ENCODE data around the gene RTBDN. TPM values are rescaled to one million over a fixed set of nuclear protein-coding genes. Genes with fewer than 3 reads are reported as not detected.

The RTBDN gene
- total RNA-seq, 2 experiments from 2014 or later: not detected

GRCh38 chr19:12867120-12868099 lies 33.0 kb upstream of the RTBDN start:
- peaks cover 12% of the 10 kb centered on the region for H3K27me3 Mint-ChIP-seq
- peaks cover 7% of the 10 kb centered on the region for H3K36me3 Mint-ChIP-seq
- no peak overlapping the region for H3K27ac Mint-ChIP-seq
- peak; percentile 76 for DNase-seq
- peaks cover 9% of the 10 kb centered on the region for H3K4me1 Mint-ChIP-seq (ENCODE audit: low read depth)
- ChIA-PET POLR2A (interaction anchor here (0.6 kb wide), 1 partner anchor 90 kb away, joined by 3 read pairs; no protein-coding TSS in a partner anchor), CTCF (interaction anchor here (0.7 kb wide), 1 partner anchor 20 kb away, joined by 3 read pairs; no protein-coding TSS in a partner anchor)
- peak overlapping the region; percentile 29 for H3K4me3 Mint-ChIP-seq
- intact Hi-C loops (cut with micrococcal nuclease): no loop called here
- no peaks in the 10 kb centered on the region for H3K9me3 Mint-ChIP-seq

- intact Hi-C loops (cut with micrococcal nuclease): no loop called here
- CTCF ChIA-PET: interaction anchor here (0.6 to 0.8 kb wide), 2 partner anchors 109 to 879 kb away, joined by 3 to 4 read pairs; no protein-coding TSS in a partner anchor
- no peak overlapping the region for H3K27ac Mint-ChIP-seq
Measured at GRCh38 chr19:12866416-12867119, 32.2 kb upstream of the RTBDN start.

GRCh38 chr19:12865746-12866415 lies 31.5 kb upstream of the RTBDN start:
- POLR2A ChIA-PET: interaction anchor here (1.2 kb wide), 1 partner anchor 91 kb away, joined by 3 read pairs; no protein-coding TSS in a partner anchor
- Mint-ChIP-seq H3K27me3 (peaks cover 12% of the 10 kb centered on the region), H3K9me3 (no peaks in the 10 kb centered on the region), H3K36me3 (no peaks in the 10 kb centered on the region), H3K4me3 (no peak overlapping the region), H3K27ac (no peak overlapping the region), H3K4me1 (ENCODE audit: low read depth) (peaks cover 7% of the 10 kb centered on the region)
- DNase-seq: no peak
- CTCF ChIA-PET: interaction anchor here (0.6 to 2.3 kb wide), 3 partner anchors 19 to 878 kb away, joined by 3 to 13 read pairs (median 4); no protein-coding TSS in a partner anchor
- intact Hi-C loops (cut with micrococcal nuclease): no loop called here

More at GRCh38 chr19:12866416-12867119, 32.2 kb upstream of the RTBDN start:
- POLR2A ChIA-PET: interaction anchor here (0.6 kb wide), 1 partner anchor 91 kb away, joined by 3 read pairs; no protein-coding TSS in a partner anchor
- Mint-ChIP-seq H3K27me3 (peaks cover 12% of the 10 kb centered on the region), H3K9me3 (no peaks in the 10 kb centered on the region), H3K36me3 (no peaks in the 10 kb centered on the region), H3K4me1 (ENCODE audit: low read depth) (peaks cover 7% of the 10 kb centered on the region), H3K4me3 (no peak overlapping the region)
- DNase-seq: no peak

GRCh38 chr19:12864721-12865715 lies 30.6 kb upstream of the RTBDN start:
- Mint-ChIP-seq H3K4me3 (no peak overlapping the region), H3K27me3 (peaks cover 15% of the 10 kb centered on the region), H3K9me3 (no peaks in the 10 kb centered on the region), H3K4me1 (ENCODE audit: low read depth) (peaks cover 7% of the 10 kb centered on the region), H3K27ac (no peak overlapping the region), H3K36me3 (no peaks in the 10 kb centered on the region)
- ChIA-PET POLR2A (interaction anchor here (1.2 kb wide), 1 partner anchor 92 kb away, joined by 3 read pairs; no protein-coding TSS in a partner anchor), CTCF (interaction anchor here (0.8 to 2.3 kb wide), 3 partner anchors 8 to 107 kb away, joined by 3 to 13 read pairs (median 4); no protein-coding TSS in a partner anchor)
- DNase-seq: no peak
- intact Hi-C loops (cut with micrococcal nuclease): no loop called here

DNA sequence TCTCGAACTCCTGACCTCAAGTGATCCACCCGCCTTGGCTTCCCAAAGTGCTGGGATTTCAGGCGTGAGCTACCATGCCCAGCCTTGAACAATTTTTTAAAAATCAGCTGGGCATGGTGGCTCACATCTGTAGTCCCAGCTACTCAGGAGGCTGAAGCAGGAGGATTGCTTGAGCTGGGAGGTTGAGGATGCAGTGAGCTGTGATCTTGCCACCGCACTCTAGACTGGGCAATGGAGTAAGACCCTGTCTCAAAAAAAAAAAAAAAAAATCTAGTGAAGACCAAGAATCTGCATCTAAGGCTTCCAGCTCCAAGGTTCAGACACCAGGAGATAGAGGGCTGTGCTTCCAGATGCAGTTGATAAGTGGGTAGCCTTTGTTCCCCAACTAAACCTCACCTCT lies 29.8 kb upstream of the RTBDN start:
- Mint-ChIP-seq H3K4me3 (no peak overlapping the region), H3K27me3 (peaks cover 15% of the 10 kb centered on the region), H3K9me3 (no peaks in the 10 kb centered on the region), H3K4me1 (ENCODE audit: low read depth) (peaks cover 7% of the 10 kb centered on the region), H3K36me3 (no peaks in the 10 kb centered on the region), H3K27ac (no peak overlapping the region)
- ChIA-PET POLR2A (no interaction called here), CTCF (interaction anchor here (0.8 to 2.3 kb wide), 3 partner anchors 9 to 106 kb away, joined by 3 to 13 read pairs (median 4); no protein-coding TSS in a partner anchor)
- DNase-seq: no peak
- intact Hi-C loops (cut with micrococcal nuclease): no loop called here

- Mint-ChIP-seq H3K27ac (no peak overlapping the region), H3K9me3 (peaks cover 2% of the 10 kb centered on the region), H3K4me1 (ENCODE audit: low read depth) (no peaks in the 10 kb centered on the region), H3K27me3 (peaks cover 2% of the 10 kb centered on the region), H3K36me3 (no peaks in the 10 kb centered on the region), H3K4me3 (no peak overlapping the region)
- ChIA-PET POLR2A (no interaction called here), CTCF (interaction anchor here (1.0 to 3.8 kb wide), 2 partner anchors 12 to 93 kb away, joined by 3 to 13 read pairs; no protein-coding TSS in a partner anchor)
- no peak for DNase-seq
- intact Hi-C loops (cut with micrococcal nuclease): no loop called here
Measured at GRCh38 chr19:12859546-12859945, 25.2 kb upstream of the RTBDN start.

DNA sequence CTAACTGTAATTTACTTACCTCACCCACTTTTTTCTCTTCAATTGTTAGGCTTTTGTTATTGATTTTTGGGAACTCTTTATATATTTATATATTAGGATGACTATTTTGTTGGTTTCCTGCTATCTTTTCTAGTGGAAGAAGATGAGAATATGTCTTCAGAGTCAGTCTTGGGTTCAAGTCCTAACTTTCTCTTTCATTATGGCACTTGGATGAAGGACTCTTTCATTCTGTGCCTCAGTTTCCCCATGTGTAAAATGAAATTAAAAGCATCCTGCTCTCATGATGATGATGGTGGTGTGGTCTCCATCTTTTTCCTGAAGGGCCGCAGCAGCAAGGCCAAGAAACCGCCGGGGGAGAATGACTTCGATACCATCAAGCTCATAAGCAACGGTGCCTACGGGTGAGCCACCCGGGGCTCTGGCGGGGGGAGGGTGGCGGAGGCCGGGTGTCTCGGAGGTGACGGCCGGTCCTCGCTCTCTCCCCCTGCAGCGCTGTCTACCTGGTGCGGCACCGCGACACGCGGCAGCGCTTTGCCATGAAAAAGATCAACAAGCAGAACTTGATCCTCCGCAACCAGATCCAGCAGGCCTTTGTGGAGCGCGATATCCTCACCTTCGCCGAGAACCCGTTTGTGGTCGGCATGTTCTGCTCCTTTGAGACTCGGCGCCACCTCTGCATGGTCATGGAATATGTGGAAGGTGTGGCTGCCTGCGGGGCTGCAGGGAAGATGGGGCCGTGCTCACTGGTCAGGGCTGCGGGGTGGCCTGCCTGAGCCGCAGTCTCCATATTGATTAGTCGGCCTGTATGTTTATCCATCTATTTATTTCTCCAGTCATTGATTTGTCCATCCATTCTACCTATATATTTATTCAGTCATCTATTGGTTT lies 23.9 kb upstream of the RTBDN start:
- intact Hi-C loops (cut with micrococcal nuclease): no loop called here
- Mint-ChIP-seq H3K9me3 (peaks cover 2% of the 10 kb centered on the region), H3K27ac (no peak overlapping the region), H3K4me1 (ENCODE audit: low read depth) (no peaks in the 10 kb centered on the region), H3K36me3 (no peaks in the 10 kb centered on the region), H3K27me3 (peaks cover 2% of the 10 kb centered on the region), H3K4me3 (no peak overlapping the region)
- CTCF ChIA-PET: interaction anchor here (1.3 to 3.8 kb wide), 2 partner anchors 11 to 33 kb away, joined by 3 to 13 read pairs; no protein-coding TSS in a partner anchor
- POLR2A ChIA-PET: no interaction called here
- no peak for DNase-seq

- ChIA-PET POLR2A (no interaction called here), CTCF (interaction anchor here (1.3 to 3.8 kb wide), 2 partner anchors 9 to 31 kb away, joined by 3 to 13 read pairs; no protein-coding TSS in a partner anchor)
- DNase-seq: no peak
- H3K4me3 Mint-ChIP-seq: no peak overlapping the region
- peaks cover 2% of the 10 kb centered on the region for H3K9me3 Mint-ChIP-seq
- H3K27ac Mint-ChIP-seq: no peak overlapping the region
- H3K4me1 Mint-ChIP-seq (ENCODE audit: low read depth): no peaks in the 10 kb centered on the region
- no peaks in the 10 kb centered on the region for H3K36me3 Mint-ChIP-seq
- intact Hi-C loops (cut with micrococcal nuclease): no loop called here
- H3K27me3 Mint-ChIP-seq: peaks cover 2% of the 10 kb centered on the region
Measured at GRCh38 chr19:12856653-12857052, 22.3 kb upstream of the RTBDN start.

DNA sequence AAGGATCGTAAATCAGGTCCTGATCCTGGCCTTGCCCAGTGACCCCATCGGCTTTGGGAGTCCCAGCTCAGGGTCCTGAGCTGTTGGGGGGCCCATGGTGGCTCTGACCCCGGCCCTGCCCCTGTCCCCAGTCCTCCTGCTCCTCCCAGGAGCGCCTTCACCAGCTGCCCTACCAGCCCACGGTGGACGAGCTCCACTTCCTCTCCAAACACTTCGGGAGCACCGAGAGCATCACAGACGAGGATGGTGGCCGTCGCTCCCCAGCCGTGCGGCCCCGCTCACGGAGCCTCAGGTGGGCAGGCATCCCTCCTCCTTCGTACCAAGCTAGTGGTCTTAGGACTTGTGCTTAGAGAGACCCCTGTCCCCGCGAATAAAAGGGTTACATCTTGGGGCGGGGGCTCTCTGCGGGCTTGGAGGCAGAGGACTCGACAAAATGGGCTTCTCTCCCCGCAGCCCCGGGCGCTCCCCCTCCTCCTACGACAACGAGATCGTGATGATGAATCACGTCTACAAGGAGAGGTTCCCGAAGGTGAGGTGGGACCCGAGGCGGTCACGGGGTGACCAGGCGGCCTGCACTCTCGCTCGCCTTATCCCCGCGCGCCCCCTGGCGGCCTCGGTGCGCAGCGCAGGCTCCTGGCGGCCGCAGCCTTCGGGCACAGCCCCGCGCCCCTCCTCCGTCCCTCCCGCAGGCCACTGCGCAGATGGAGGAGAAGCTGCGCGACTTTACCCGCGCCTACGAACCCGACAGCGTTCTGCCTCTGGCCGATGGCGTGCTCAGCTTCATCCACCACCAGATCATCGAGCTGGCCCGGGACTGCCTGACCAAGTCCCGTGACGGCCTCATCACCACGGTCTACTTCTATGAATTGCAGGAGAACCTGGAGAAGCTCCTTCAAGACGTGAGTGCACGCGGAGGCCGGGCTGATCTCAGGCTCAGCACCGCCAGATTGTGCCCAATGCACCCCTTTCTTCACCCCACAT lies 13.1 kb upstream of the RTBDN start:
- Mint-ChIP-seq H3K36me3 (no peaks in the 10 kb centered on the region), H3K4me1 (ENCODE audit: low read depth) (peaks cover 5% of the 10 kb centered on the region), H3K4me3 (peak overlapping the region; percentile 29), H3K9me3 (no peaks in the 10 kb centered on the region), H3K27ac (no peak overlapping the region), H3K27me3 (peaks cover 25% of the 10 kb centered on the region)
- ChIA-PET CTCF (interaction anchor here (0.6 to 11.8 kb wide), 49 partner anchors 10 to 208 kb away, joined by 3 to 280 read pairs (median 4); partner anchors contain the start of genes FARSA, RNASEH2A, THSD8 and TNPO2), POLR2A (interaction anchor here (0.7 to 1.7 kb wide), 5 partner anchors 27 to 82 kb away, joined by 3 to 6 read pairs (median 3); no protein-coding TSS in a partner anchor)
- intact Hi-C loops (cut with micrococcal nuclease): loop anchor here (2.0 kb wide), 1 partner anchor 81 kb away; no protein-coding TSS in a partner anchor
- DNase-seq: peak; percentile 90
